Endothelial cell of umbilical vein (primary cell): ENCODE data around the gene GALNT17. TPM values are rescaled to one million over a fixed set of nuclear protein-coding genes. Genes with fewer than 3 reads are reported as not detected.
A peak's percentile ranks its signal among the peaks of the same experiment; 100 is the strongest.

ENCODE experiments used
- BruUV-seq: library from RNA; stranded (reverse); fragments of 400-500 nt; replicated peaks from 2 replicates; lab custom pipeline; 2021; lab: Mats Ljungman, UMichigan
- CTCF ChIA-PET: fragments of 300-600, 350-600 bp; sonication (Branson Sonifier 250); formaldehyde crosslinking; loops from one replicate; lab custom pipeline; 2021; ENCODE audit warnings: antibody characterized with exemption, inconsistent platforms; lab: Charles Lee
- POLR2A ChIA-PET: fragments of 300-600, 350-600 bp; sonication (Branson Sonifier 250); formaldehyde crosslinking; loops from one replicate; lab custom pipeline; 2021; ENCODE audit warnings: antibody characterized with exemption, inconsistent platforms; lab: Charles Lee
- DNase-seq: peaks from one replicate; pipeline ENCODE4 v3.0.0-alpha.2; 2011; ENCODE audit warnings: low read depth, low spot score
- FAIRE-seq: peaks from 2 replicates; lab custom pipeline; 2011; peaks lifted over from hg19 to GRCh38; lab: Jason Lieb, UNC
- H2AFZ ChIP-seq: 2 replicates; pipeline ENCODE4 v1.6.0; 2012; ENCODE audit warnings: low read depth, low read length, control low read depth, inconsistent platforms
- H3K27ac ChIP-seq: 2 replicates; pipeline ENCODE4 v1.5.1; 2011; ENCODE audit warnings: low read depth, mild to moderate bottlenecking, control low read depth, low read length, moderate library complexity; ENCODE audit not compliant: insufficient read depth
- H3K27me3 ChIP-seq, 2 experiments: 2 replicates each; pipeline versions ENCODE4 v1.6.0 to v1.6.1; 2011; ENCODE audit warnings: low read length in 2 of 2, mixed read lengths in 1 of 2; ENCODE audit not compliant: control insufficient read depth in 2 of 2, insufficient read depth in 2 of 2
- H3K36me3 ChIP-seq, 2 experiments: 2 replicates in 1 of 2; 3 replicates in 1 of 2; pipeline ENCODE4 v1.5.1; 2011; ENCODE audit warnings: low read length in 2 of 2, mild to moderate bottlenecking in 1 of 2, moderate library complexity in 1 of 2; ENCODE audit not compliant: control insufficient read depth in 2 of 2, insufficient read depth in 2 of 2; ENCODE audit errors: extremely low read depth in 1 of 2
- H3K4me1 ChIP-seq: 3 replicates; pipeline ENCODE4 v1.5.1; 2011; ENCODE audit warnings: mild to moderate bottlenecking, low read length; ENCODE audit not compliant: control insufficient read depth, insufficient read depth; ENCODE audit errors: extremely low read depth
- H3K4me2 ChIP-seq: 2 replicates; pipeline ENCODE4 v1.6.1; 2011; ENCODE audit warnings: low read length, control low read depth, mixed read lengths; ENCODE audit not compliant: insufficient read depth
- H3K4me3 ChIP-seq, 3 experiments: fragments of 200-600 bp in 1 of 3; sonication (generic), shearing (Covaris generic) in 1 of 3; replicated peaks in 1 of 3; 2 replicates each; pipeline ENCODE4 v1.5.1; 2011 to 2016; ENCODE audit warnings: control low read depth in 3 of 3, low read length in 3 of 3, mild to moderate bottlenecking in 2 of 3, inconsistent platforms in 1 of 3, low read depth in 1 of 3, moderate library complexity in 1 of 3; ENCODE audit not compliant: insufficient read depth in 1 of 3
- H3K79me2 ChIP-seq: 2 replicates; pipeline ENCODE4 v1.6.0; 2012; ENCODE audit warnings: low read length, inconsistent platforms; ENCODE audit not compliant: control insufficient read depth, insufficient read depth
- H3K9ac ChIP-seq: replicated peaks from 2 replicates; pipeline ENCODE3; 2011; ENCODE audit warnings: low read length, control low read depth; ENCODE audit not compliant: insufficient read depth; ENCODE audit errors: extremely low read depth
- H3K9me1 ChIP-seq: replicated peaks from 3 replicates; pipeline ENCODE4 v1.6.0; 2011; ENCODE audit warnings: mild to moderate bottlenecking, low read length; ENCODE audit not compliant: control insufficient read depth, insufficient read depth; ENCODE audit errors: extremely low read depth
- H3K9me3 ChIP-seq: replicated peaks from 2 replicates; pipeline ENCODE4 v1.5.1; 2012; ENCODE audit warnings: low read length, inconsistent platforms; ENCODE audit not compliant: control insufficient read depth, insufficient read depth
- H4K20me1 ChIP-seq: replicated peaks from 2 replicates; pipeline ENCODE3; 2011; ENCODE audit warnings: mild to moderate bottlenecking, low read length; ENCODE audit not compliant: control insufficient read depth, insufficient read depth; ENCODE audit errors: extremely low read depth
- EZH2 ChIP-seq: IDR thresholded peaks from 2 replicates; pipeline ENCODE4 v1.6.1; 2012; ENCODE audit warnings: borderline replicate concordance, low read depth, mild to moderate bottlenecking, moderate library complexity, low read length, inconsistent platforms; ENCODE audit not compliant: severe bottlenecking
- FOS ChIP-seq: IDR thresholded peaks from 2 replicates; pipeline ENCODE4 v1.6.1; 2011; ENCODE audit warnings: mild to moderate bottlenecking, low read length, moderate library complexity, borderline replicate concordance; ENCODE audit not compliant: insufficient read depth
- JUN ChIP-seq: IDR thresholded peaks from 2 replicates; pipeline ENCODE4 v1.6.1; 2011; ENCODE audit warnings: borderline replicate concordance, low read depth; ENCODE audit not compliant: insufficient read length, insufficient read depth
- POLR2A ChIP-seq: IDR thresholded peaks from 2 replicates; pipeline ENCODE4 v1.6.1; 2012; ENCODE audit warnings: low read depth, mild to moderate bottlenecking, control low read depth, low read length
- POLR2AphosphoS5 ChIP-seq: IDR thresholded peaks from 2 replicates; pipeline ENCODE4 v1.6.1; 2012; ENCODE audit warnings: low read depth, mild to moderate bottlenecking, control low read depth, low read length, moderate library complexity; ENCODE audit not compliant: insufficient read depth
- dilution Hi-C: fragments of 300-500 bp; cut with MboI; formaldehyde crosslinking; loops from one replicate; pipeline ENCODE4 v1.15.0; 2019; ENCODE audit warnings: low sequenced_read_pairs; ENCODE audit not compliant: extremely low pct_ligation_motif_present
- intact Hi-C: fragments of 100-400 bp; cut with micrococcal nuclease; formaldehyde crosslinking; loops from one replicate; pipeline ENCODE4 v1.10.0; 2022
- polyA plus RNA-seq, 4 experiments: library from polyadenylated mRNA; depleted of rRNA in 3 of 4; stranded (reverse) in 3 of 4; unstranded in 1 of 4; fragments of >200 nt; gene quantifications; 2 replicates each; pipeline versions ENCODE4 v1.2.1 to v1.2.3, GENCODE V29; 2011 to 2012; ENCODE audit warnings: missing spikeins in 1 of 4
- total RNA-seq: library from RNA; stranded (reverse); gene quantifications from 2 replicates; pipeline ENCODE4 v1.2.3, GENCODE V29; 2021
- TF ChIP-seq, protein P1 (sequence below), 2 donors: IDR thresholded peaks; 1 replicate in 1 of 2; 2 replicates in 1 of 2; pipeline ENCODE4 v1.5.1; 2011; ENCODE audit warnings: low read length in 2 of 2, mild to moderate bottlenecking in 2 of 2, moderate library complexity in 2 of 2, control low read depth in 1 of 2, inconsistent platforms in 1 of 2, low read depth in 1 of 2; ENCODE audit not compliant: insufficient read depth in 1 of 2; ENCODE audit errors: extremely low read depth in 1 of 2
- TF ChIP-seq, protein P2 (sequence below): IDR thresholded peaks from 2 replicates; pipeline ENCODE4 v1.6.1; 2011; ENCODE audit not compliant: insufficient read depth, insufficient read length

Gene GALNT17
- total and polyA plus RNA-seq, 2 donors (not counting 3 experiments of a cell fraction or from before 2014, with no cell fraction given), result not detected

DNA sequence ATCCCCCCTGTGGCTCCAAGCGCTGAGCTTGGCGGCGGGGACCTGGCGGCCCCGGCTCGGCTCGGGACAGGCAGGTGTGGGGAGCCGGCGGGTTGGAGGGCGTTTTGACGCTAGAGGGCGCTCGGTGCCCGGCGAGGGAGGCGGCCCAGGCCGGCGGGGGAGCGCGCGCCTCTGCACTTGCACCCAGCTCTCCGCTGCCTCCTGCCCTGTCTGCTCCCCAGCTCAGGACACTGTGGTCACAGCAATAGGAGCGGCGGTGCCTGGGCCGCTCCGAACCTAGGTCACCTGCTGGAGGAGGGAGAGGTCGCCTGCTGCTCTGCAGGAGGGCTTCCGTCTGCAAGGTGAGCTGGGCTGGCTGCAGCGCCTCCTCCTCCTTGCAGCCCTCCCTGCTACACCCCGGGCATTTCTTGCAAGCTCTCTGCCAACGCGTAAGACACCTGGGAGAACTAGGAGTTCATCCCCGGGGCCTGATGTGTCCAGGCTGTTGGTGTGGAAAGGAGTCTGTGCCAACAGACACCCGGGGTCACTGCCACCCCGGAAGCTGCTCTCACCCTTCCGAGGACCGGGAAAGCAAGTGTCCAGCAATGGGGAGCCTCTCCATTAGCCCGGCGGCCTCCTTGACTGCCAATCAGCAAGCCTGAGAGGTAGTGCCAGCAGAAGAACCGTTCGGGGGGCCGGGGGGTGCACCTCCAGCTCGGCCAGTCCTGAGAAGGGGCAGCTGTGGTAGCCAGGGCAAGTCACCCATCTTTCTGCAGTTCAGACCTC lies 620.4 kb downstream of the GALNT17 start:
- no peak overlapping the region for H3K27ac ChIP-seq
- ChIA-PET CTCF (interaction anchor here (1.6 kb wide), 1 partner anchor 1034 kb away, joined by 5 read pairs; no protein-coding TSS in a partner anchor), POLR2A (interaction anchor here (0.5 kb wide), 1 partner anchor 651 kb away, joined by 4 read pairs; no protein-coding TSS in a partner anchor)
- DNase-seq, result no peak
- no peak overlapping the region for H2AFZ ChIP-seq
- H3K4me3 ChIP-seq, result no peak overlapping the region
- H4K20me1 ChIP-seq, result no peaks in the 10 kb centered on the region
- no peaks in the 10 kb centered on the region for H3K9me1 ChIP-seq
- no peak overlapping the region for H3K9ac ChIP-seq
- BruUV-seq, result no TSS peak
- dilution Hi-C loops (no loop called here), intact Hi-C loops (loop anchor here (10.0 kb wide), 1 partner anchor 1032 kb away; no protein-coding TSS in a partner anchor)
- TF ChIP-seq, protein P1, sequence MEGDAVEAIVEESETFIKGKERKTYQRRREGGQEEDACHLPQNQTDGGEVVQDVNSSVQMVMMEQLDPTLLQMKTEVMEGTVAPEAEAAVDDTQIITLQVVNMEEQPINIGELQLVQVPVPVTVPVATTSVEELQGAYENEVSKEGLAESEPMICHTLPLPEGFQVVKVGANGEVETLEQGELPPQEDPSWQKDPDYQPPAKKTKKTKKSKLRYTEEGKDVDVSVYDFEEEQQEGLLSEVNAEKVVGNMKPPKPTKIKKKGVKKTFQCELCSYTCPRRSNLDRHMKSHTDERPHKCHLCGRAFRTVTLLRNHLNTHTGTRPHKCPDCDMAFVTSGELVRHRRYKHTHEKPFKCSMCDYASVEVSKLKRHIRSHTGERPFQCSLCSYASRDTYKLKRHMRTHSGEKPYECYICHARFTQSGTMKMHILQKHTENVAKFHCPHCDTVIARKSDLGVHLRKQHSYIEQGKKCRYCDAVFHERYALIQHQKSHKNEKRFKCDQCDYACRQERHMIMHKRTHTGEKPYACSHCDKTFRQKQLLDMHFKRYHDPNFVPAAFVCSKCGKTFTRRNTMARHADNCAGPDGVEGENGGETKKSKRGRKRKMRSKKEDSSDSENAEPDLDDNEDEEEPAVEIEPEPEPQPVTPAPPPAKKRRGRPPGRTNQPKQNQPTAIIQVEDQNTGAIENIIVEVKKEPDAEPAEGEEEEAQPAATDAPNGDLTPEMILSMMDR (IDR thresholded peaks at IDR 0.05; ENCODE audit: extremely low read depth in 1 of 2, insufficient read depth in 1 of 2, low read depth in 1 of 2, low read length in 2 of 2), result peak; percentile 32 to 41
- TF ChIP-seq JUN, result no peak
- no peaks in the 10 kb centered on the region for H3K27me3 ChIP-seq
- H3K36me3 ChIP-seq, result no peaks in the 10 kb centered on the region
- no peaks in the 10 kb centered on the region for H3K79me2 ChIP-seq
- H3K4me2 ChIP-seq, result no peak overlapping the region
- no peaks in the 10 kb centered on the region for H3K9me3 ChIP-seq
- H3K4me1 ChIP-seq, result no peaks in the 10 kb centered on the region
- FAIRE-seq, result no peak

DNA sequence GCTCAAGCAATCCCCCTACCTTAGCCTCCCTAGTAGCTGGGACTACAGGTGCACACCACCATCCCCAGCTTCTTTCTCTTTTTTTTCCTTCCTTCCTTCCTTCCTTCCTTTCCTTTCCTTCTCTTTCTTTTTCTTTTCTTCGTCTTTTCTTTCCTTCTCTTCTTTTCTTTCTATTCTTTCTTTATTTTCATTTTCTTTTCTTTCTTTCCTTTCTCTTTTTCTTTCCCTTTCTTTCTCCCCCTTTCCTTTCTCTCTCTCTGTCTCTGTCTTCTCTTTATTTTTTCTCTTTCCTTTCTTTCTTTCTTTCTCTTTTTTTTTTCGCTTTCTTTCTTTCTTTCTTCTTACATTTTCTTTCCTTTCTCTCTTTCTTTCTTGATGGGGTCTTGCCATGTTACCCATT lies 621.3 kb downstream of the GALNT17 start:
- no TSS peak for BruUV-seq
- no peaks in the 10 kb centered on the region for H3K9me1 ChIP-seq
- no peak overlapping the region for H3K9ac ChIP-seq
- dilution Hi-C loops (no loop called here), intact Hi-C loops (loop anchor here (10.0 kb wide), 1 partner anchor 1032 kb away; no protein-coding TSS in a partner anchor)
- ChIA-PET CTCF (no interaction called here), POLR2A (no interaction called here)
- H3K9me3 ChIP-seq, result no peaks in the 10 kb centered on the region
- no peak overlapping the region for H2AFZ ChIP-seq
- H3K27ac ChIP-seq, result no peak overlapping the region
- H3K79me2 ChIP-seq, result no peaks in the 10 kb centered on the region
- no peak for TF ChIP-seq FOS
- TF ChIP-seq EZH2, result no peak
- TF ChIP-seq, protein P1 (IDR thresholded peaks at IDR 0.05; ENCODE audit: extremely low read depth in 1 of 2, insufficient read depth in 1 of 2, low read depth in 1 of 2, low read length in 2 of 2), result no peak
- TF ChIP-seq, protein P2, sequence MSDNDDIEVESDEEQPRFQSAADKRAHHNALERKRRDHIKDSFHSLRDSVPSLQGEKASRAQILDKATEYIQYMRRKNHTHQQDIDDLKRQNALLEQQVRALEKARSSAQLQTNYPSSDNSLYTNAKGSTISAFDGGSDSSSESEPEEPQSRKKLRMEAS, result no peak
- no peak for TF ChIP-seq POLR2A
- no peak for TF ChIP-seq POLR2AphosphoS5
- H3K4me3 ChIP-seq, result no peak overlapping the region
- no peaks in the 10 kb centered on the region for H3K4me1 ChIP-seq
- FAIRE-seq (no peak), DNase-seq (no peak)
- H4K20me1 ChIP-seq, result no peaks in the 10 kb centered on the region
- no peaks in the 10 kb centered on the region for H3K27me3 ChIP-seq
- no peak overlapping the region for H3K4me2 ChIP-seq
- no peaks in the 10 kb centered on the region for H3K36me3 ChIP-seq
